ENCODE measurements around the gene RYR3.

The RYR3 gene

DNA sequence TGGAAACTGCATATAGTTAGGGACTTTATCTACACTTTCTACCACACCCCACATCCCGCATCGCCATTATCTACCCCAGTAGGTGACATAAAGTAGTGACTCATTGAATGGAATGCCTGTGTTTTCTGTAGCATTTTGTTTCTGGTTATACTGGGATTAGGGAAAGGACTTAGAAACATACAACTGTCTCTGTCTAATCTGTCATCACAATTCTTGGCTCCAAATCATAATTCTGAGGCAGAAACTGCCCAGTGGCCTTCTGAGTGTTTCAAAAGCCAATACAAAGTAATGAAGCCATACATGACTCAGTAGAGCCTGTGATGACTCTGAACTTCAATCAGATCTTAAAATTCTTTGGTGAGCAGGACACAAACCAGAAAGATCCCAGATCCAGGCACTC, 541.8 kb downstream of the RYR3 start:
- no peak for DNase-seq (ENCODE audit: insufficient read length, low spot score)
- FAIRE-seq, result no peak

GRCh38 chr15:33857726-33858125, 547.0 kb downstream of the RYR3 start:
- DNase-seq (ENCODE audit: insufficient read length, low spot score) (no peak), FAIRE-seq (no peak)

GRCh38 chr15:33858836-33859235, 548.1 kb downstream of the RYR3 start:
- FAIRE-seq (no peak), DNase-seq (ENCODE audit: insufficient read length, low spot score) (no peak)

DNA sequence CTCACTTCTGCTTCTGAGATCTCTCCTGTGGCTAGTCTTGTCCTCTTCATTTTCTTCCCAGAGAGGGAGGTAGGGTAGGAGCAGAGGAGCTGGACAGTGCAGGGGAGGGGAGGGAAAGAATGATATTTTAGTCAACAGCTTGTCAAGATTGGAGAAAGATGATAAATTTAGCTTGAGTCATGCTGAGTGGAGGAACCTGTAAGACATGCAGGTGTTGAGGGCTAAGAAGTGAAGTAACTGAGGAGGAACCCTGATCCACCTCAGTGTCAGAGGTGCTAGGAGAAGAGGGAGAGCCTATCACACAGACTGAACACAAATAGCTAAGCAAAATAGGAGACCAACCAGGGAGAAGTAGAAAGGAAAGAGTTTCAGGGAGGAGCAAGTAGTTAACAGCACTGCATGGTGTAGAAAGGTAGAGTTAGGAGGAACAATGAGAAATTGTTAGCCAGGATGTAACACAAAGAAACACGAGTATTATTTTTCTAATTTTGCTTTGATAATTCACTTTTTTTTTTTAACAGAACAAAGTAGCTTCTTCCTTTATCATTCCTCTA, 549.3 kb downstream of the RYR3 start:
- FAIRE-seq (no peak), DNase-seq (ENCODE audit: insufficient read length, low spot score) (no peak)

- no peak for FAIRE-seq
- no peak for DNase-seq (ENCODE audit: insufficient read length, low spot score)
Observed at GRCh38 chr15:33860754-33861153, 550.0 kb downstream of the RYR3 start.

- no peak for FAIRE-seq
Observed at GRCh38 chr15:33864360-33865075, 553.8 kb downstream of the RYR3 start.

GRCh38 chr15:33865416-33865815, 554.6 kb downstream of the RYR3 start:
- no peak for DNase-seq (ENCODE audit: insufficient read length, low spot score)
- FAIRE-seq, result no peak

More at GRCh38 chr15:33864360-33865075, 553.8 kb downstream of the RYR3 start:
- DNase-seq (ENCODE audit: insufficient read length, low spot score), result no peak

- FAIRE-seq, result no peak
- no peak for DNase-seq (ENCODE audit: insufficient read length, low spot score)
Observed at GRCh38 chr15:33866101-33866737, 555.5 kb downstream of the RYR3 start.

- FAIRE-seq (no peak), DNase-seq (ENCODE audit: insufficient read length, low spot score) (no peak)
Observed at GRCh38 chr15:33871980-33872379, 561.2 kb downstream of the RYR3 start.

- DNase-seq (ENCODE audit: insufficient read length, low spot score) (no peak), FAIRE-seq (no peak)
Observed at GRCh38 chr15:33872416-33873106, 561.8 kb downstream of the RYR3 start.

- DNase-seq (ENCODE audit: insufficient read length, low spot score) (no peak), FAIRE-seq (no peak)
Observed at GRCh38 chr15:33874156-33874555, 563.4 kb downstream of the RYR3 start.

DNA sequence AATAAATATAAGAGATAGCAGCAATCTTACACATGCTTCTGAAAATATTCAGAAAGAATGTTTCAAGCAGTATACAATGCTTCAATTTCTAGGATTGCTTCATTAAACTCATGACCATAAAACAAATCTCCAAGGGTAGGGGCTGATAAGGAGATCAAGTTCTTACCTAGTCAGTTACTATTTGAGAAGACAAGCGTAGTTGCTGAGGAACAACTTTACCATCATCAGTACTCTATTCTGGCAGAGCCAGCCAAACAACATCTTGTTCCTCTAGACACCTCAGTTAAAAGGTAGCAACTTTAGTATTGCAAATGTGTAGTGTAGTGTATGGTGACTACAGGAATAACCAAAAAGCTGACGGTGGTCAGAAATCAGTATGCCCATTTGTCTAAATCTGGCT, 572.2 kb downstream of the RYR3 start:
- FAIRE-seq (no peak), DNase-seq (ENCODE audit: insufficient read length, low spot score) (no peak)

- FAIRE-seq (no peak), DNase-seq (ENCODE audit: insufficient read length, low spot score) (no peak)
Observed at GRCh38 chr15:33888176-33888575, 577.4 kb downstream of the RYR3 start.

- no peak for FAIRE-seq
- peak; percentile 5 for DNase-seq (ENCODE audit: insufficient read length, low spot score)
Observed at GRCh38 chr15:33894193-33894592, 583.4 kb downstream of the RYR3 start.

DNA sequence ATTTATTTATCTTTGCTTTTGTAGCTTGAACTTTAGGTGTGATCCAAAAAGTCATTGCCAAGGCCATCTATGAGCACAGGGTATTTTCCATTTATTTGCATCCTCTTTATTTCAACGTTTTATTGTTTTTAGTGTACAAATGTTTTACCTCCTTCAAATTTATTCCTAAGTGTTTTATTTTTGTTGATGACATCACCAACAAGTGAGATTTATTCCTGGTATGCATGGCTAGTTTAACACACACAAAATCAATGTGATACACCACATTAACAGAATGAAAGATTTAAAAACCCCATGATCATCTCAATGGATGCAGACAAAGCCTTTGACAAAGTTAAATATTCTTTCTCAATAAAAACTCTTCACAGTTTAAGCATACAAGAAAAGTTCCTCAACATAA, 591.3 kb downstream of the RYR3 start:
- FAIRE-seq (no peak), DNase-seq (ENCODE audit: insufficient read length, low spot score) (no peak)

DNA sequence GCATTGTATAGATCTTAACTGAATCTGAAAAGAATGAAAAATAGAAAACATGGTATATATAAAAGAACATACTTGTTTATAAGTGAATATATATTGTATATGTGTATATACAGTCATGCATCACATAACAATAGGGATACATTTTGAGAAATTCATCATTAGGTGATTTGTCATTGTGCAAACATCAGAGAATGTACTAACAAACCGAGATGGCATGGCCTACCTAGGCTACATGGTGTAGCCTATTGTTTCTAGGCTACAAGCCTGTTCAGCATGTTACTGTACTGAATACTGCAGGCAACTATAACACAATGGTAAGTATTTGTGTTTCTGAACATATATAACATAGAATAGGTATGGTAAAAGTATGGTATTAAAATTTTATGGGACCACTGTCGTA, 592.9 kb downstream of the RYR3 start:
- no peak for FAIRE-seq

GRCh38 chr15:33907326-33907725, 596.6 kb downstream of the RYR3 start:
- FAIRE-seq (no peak), DNase-seq (ENCODE audit: insufficient read length, low spot score) (no peak)

More for the DNA sequence above, 592.9 kb downstream of the RYR3 start:
- DNase-seq (ENCODE audit: insufficient read length, low spot score), result no peak

GRCh38 chr15:33908406-33908805, 597.6 kb downstream of the RYR3 start:
- no peak for FAIRE-seq
- no peak for DNase-seq (ENCODE audit: insufficient read length, low spot score)

DNA sequence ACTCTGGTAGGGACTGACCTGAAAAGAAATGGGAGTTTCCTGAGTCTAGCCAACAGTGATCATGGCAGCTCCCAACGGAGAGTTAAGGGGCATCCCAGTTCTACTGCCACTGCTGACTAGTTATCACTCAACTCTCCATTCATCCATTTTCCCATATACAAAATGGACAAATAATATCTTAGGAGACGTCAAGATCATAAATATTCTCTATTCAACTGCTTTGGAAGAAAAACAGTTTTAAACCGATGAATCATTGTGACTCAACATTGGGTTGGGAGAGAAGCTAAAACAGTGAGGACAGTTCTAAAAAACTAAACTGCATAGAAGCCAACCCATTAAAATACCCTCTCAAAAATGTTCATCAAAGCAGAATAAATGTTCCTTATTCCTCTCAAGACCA, 600.0 kb downstream of the RYR3 start:
- DNase-seq (ENCODE audit: insufficient read length, low spot score), result no peak
- FAIRE-seq, result no peak

DNA sequence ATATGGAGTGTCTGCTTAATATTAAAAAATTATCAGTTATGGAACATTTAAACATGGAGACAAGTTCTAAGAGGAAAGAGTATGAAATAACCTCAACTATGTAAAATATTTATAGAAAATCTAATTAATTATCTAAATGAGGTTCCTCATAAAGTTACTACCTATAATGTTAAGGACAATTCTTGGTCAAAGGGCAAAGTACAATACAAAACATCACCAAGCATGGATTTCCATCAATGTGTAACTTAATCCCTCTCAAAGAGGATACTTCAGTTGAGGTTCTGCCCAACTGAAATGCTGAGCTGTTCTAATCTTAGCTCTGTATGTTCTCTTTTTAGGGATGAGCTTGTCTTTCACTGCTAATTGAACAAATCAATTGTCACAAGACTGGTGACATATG, 601.6 kb downstream of the RYR3 start:
- DNase-seq (ENCODE audit: insufficient read length, low spot score), result no peak
- FAIRE-seq, result no peak

GRCh38 chr15:33913459-33913858, 602.7 kb downstream of the RYR3 start:
- DNase-seq (ENCODE audit: insufficient read length, low spot score), result no peak
- peak; percentile 33 for FAIRE-seq
